Caco-2 (cell line): ENCODE results near the gene RPS6KA5. TPM values are rescaled to one million over a fixed set of nuclear protein-coding genes. Genes with fewer than 3 reads are reported as not detected.

ENCODE experiments used
- BruUV-seq: library from RNA; stranded (reverse); fragments of 400-500 nt; replicated peaks from 2 replicates; lab custom pipeline; 2021; lab: Mats Ljungman, UMichigan
- CTCF ChIA-PET: fragments of 300-600 bp; sonication (Branson Sonifier 250); formaldehyde crosslinking; loops from one replicate; lab custom pipeline; 2022; ENCODE audit warnings: antibody characterized with exemption; lab: Charles Lee
- POLR2A ChIA-PET: fragments of 300-600 bp; sonication (Branson Sonifier 250); formaldehyde crosslinking; loops from one replicate; lab custom pipeline; 2022; ENCODE audit warnings: antibody characterized with exemption; lab: Charles Lee
- DNase-seq, 2 experiments: peaks; one replicate each; pipeline versions ENCODE4 v3.0.0 to v3.0.0-alpha.2; 2020 to 2022
- H3K27me3 ChIP-seq: replicated peaks from 2 replicates; pipeline ENCODE4 v1.6.0; 2011; ENCODE audit warnings: low read length; ENCODE audit not compliant: control insufficient read depth, insufficient read depth
- H3K36me3 ChIP-seq: 2 replicates; pipeline ENCODE4 v1.5.1; 2011; ENCODE audit warnings: low read length; ENCODE audit not compliant: control insufficient read depth, insufficient read depth
- H3K4me1 ChIP-seq: fragments of 250-450 bp; sonication (Bioruptor Pico); 2 replicates; pipeline ENCODE4 v1.5.1; 2020; ENCODE audit warnings: mild to moderate bottlenecking
- H3K4me3 ChIP-seq: 2 replicates; pipeline ENCODE4 v1.5.1; 2011; ENCODE audit warnings: low read depth, mild to moderate bottlenecking, control low read depth, low read length
- H3K9me3 ChIP-seq: fragments of 250-450 bp; sonication (Bioruptor Pico); 2 replicates; pipeline ENCODE4 v1.5.1; 2020; ENCODE audit warnings: mild to moderate bottlenecking, moderate library complexity
- H3K27ac Mint-ChIP-seq: one replicate; pipeline ENCODE4 v1.8.0; 2022; ENCODE audit warnings: mixed read lengths; ENCODE audit not compliant: unreplicated experiment
- H3K27me3 Mint-ChIP-seq: one replicate; pipeline ENCODE4 v1.8.0; 2022; ENCODE audit warnings: mixed read lengths; ENCODE audit not compliant: insufficient read depth, unreplicated experiment
- H3K36me3 Mint-ChIP-seq: one replicate; pipeline ENCODE4 v1.8.0; 2022; ENCODE audit warnings: mild to moderate bottlenecking, mixed read lengths; ENCODE audit not compliant: insufficient read depth, unreplicated experiment
- H3K4me1 Mint-ChIP-seq: one replicate; pipeline ENCODE4 v1.8.0; 2022; ENCODE audit warnings: low read depth, mixed read lengths; ENCODE audit not compliant: unreplicated experiment
- H3K4me3 Mint-ChIP-seq: one replicate; pipeline ENCODE4 v1.8.0; 2022; ENCODE audit warnings: mild to moderate bottlenecking, moderate library complexity, mixed read lengths; ENCODE audit not compliant: unreplicated experiment
- H3K9me3 Mint-ChIP-seq: one replicate; pipeline ENCODE4 v1.8.0; 2022; ENCODE audit warnings: mixed read lengths; ENCODE audit not compliant: unreplicated experiment
- CTCF ChIP-seq, 2 experiments: fragments of 200-600 bp in 1 of 2; IDR thresholded peaks; 1 replicate in 1 of 2; 2 replicates in 1 of 2; pipeline versions ENCODE4 v1.5.1 to v1.8.0; 2011 to 2022; ENCODE audit warnings: antibody characterized with exemption in 1 of 2, control low read depth in 1 of 2, inconsistent platforms in 1 of 2, low read depth in 1 of 2, low read length in 1 of 2, mild to moderate bottlenecking in 1 of 2, moderate library complexity in 1 of 2; ENCODE audit not compliant: insufficient read depth in 1 of 2, severe bottlenecking in 1 of 2, unreplicated experiment in 1 of 2
- intact Hi-C: fragments of 100-400 bp; cut with micrococcal nuclease; formaldehyde crosslinking; loops from one replicate; pipeline ENCODE4 v1.10.0; 2022; ENCODE audit not compliant: unreplicated experiment
- total RNA-seq: library from RNA; stranded (reverse); gene quantifications from 2 replicates; pipeline ENCODE4 v1.2.3, GENCODE V29; 2022

The RPS6KA5 gene
- total RNA-seq, 1 experiment from 2014 or later, result 5.7 TPM

GRCh38 chr14:90883782-90884181, 176.7 kb downstream of the RPS6KA5 start:
- Mint-ChIP-seq H3K9me3 (peaks cover 11% of the 10 kb centered on the region), H3K27me3 (no peaks in the 10 kb centered on the region), H3K4me1 (no peaks in the 10 kb centered on the region), H3K27ac (no peak overlapping the region), H3K4me3 (no peak overlapping the region), H3K36me3 (peaks cover 6% of the 10 kb centered on the region)
- no peak overlapping the region for H3K4me3 ChIP-seq
- ChIA-PET CTCF (no interaction called here), POLR2A (no interaction called here)
- no peaks in the 10 kb centered on the region for H3K27me3 ChIP-seq
- intact Hi-C loops, result no loop called here
- no TSS peak for BruUV-seq
- TF ChIP-seq CTCF (IDR thresholded peaks at IDR 0.05; ENCODE audit: insufficient read depth in 1 of 2, low read depth in 1 of 2, low read length in 1 of 2, severe bottlenecking in 1 of 2, unreplicated experiment in 1 of 2), result no peak
- H3K9me3 ChIP-seq, result no peaks in the 10 kb centered on the region
- H3K4me1 ChIP-seq, result no peaks in the 10 kb centered on the region
- H3K36me3 ChIP-seq, result no peaks in the 10 kb centered on the region
- DNase-seq, result no peak

- Mint-ChIP-seq H3K9me3 (peaks cover 11% of the 10 kb centered on the region), H3K27me3 (no peaks in the 10 kb centered on the region), H3K4me1 (no peaks in the 10 kb centered on the region), H3K27ac (no peak overlapping the region), H3K4me3 (no peak overlapping the region), H3K36me3 (peaks cover 6% of the 10 kb centered on the region)
- no peaks in the 10 kb centered on the region for H3K27me3 ChIP-seq
- no peaks in the 10 kb centered on the region for H3K9me3 ChIP-seq
- no peak for TF ChIP-seq CTCF (IDR thresholded peaks at IDR 0.05; ENCODE audit: insufficient read depth in 1 of 2, low read depth in 1 of 2, low read length in 1 of 2, severe bottlenecking in 1 of 2, unreplicated experiment in 1 of 2)
- no peak overlapping the region for H3K4me3 ChIP-seq
- CTCF ChIA-PET, result no interaction called here
- DNase-seq, result no peak
- POLR2A ChIA-PET, result no interaction called here
- BruUV-seq, result no TSS peak
- intact Hi-C loops, result no loop called here
- H3K4me1 ChIP-seq, result no peaks in the 10 kb centered on the region
- H3K36me3 ChIP-seq, result no peaks in the 10 kb centered on the region
These were observed 177.2 kb downstream of the RPS6KA5 start for GRCh38 chr14:90883197-90883596.

- H3K4me1 Mint-ChIP-seq, result no peaks in the 10 kb centered on the region
- no peak for TF ChIP-seq CTCF (IDR thresholded peaks at IDR 0.05; ENCODE audit: insufficient read depth in 1 of 2, low read depth in 1 of 2, low read length in 1 of 2, severe bottlenecking in 1 of 2, unreplicated experiment in 1 of 2)
- no peak overlapping the region for H3K4me3 ChIP-seq
- peaks cover 11% of the 10 kb centered on the region for H3K9me3 Mint-ChIP-seq
- ChIA-PET POLR2A (no interaction called here), CTCF (no interaction called here)
- no peak overlapping the region for H3K27ac Mint-ChIP-seq
- no peaks in the 10 kb centered on the region for H3K36me3 ChIP-seq
- no peaks in the 10 kb centered on the region for H3K9me3 ChIP-seq
- BruUV-seq, result no TSS peak
- no peak for DNase-seq
- H3K27me3 Mint-ChIP-seq, result no peaks in the 10 kb centered on the region
- peaks cover 6% of the 10 kb centered on the region for H3K36me3 Mint-ChIP-seq
- no peaks in the 10 kb centered on the region for H3K4me1 ChIP-seq
- intact Hi-C loops, result no loop called here
- H3K4me3 Mint-ChIP-seq, result no peak overlapping the region
- H3K27me3 ChIP-seq, result no peaks in the 10 kb centered on the region
These were observed 180.2 kb downstream of the RPS6KA5 start for GRCh38 chr14:90880282-90880681.
